ENCODE measurements around the gene REN.

GRCh38 chr1:204114606-204115005, 51.5 kb downstream of the REN start:
- no peak for TF ChIP-seq POLR2A (IDR thresholded peaks at IDR 0.05)
- TF ChIP-seq, protein P1, sequence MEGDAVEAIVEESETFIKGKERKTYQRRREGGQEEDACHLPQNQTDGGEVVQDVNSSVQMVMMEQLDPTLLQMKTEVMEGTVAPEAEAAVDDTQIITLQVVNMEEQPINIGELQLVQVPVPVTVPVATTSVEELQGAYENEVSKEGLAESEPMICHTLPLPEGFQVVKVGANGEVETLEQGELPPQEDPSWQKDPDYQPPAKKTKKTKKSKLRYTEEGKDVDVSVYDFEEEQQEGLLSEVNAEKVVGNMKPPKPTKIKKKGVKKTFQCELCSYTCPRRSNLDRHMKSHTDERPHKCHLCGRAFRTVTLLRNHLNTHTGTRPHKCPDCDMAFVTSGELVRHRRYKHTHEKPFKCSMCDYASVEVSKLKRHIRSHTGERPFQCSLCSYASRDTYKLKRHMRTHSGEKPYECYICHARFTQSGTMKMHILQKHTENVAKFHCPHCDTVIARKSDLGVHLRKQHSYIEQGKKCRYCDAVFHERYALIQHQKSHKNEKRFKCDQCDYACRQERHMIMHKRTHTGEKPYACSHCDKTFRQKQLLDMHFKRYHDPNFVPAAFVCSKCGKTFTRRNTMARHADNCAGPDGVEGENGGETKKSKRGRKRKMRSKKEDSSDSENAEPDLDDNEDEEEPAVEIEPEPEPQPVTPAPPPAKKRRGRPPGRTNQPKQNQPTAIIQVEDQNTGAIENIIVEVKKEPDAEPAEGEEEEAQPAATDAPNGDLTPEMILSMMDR (IDR thresholded peaks at IDR 0.05): no peak

Measured in heart left ventricle (tissue), 13 donors.